BLaER1 (cell line): ENCODE results near the gene SLC19A1.

ENCODE experiments used
- H3K27ac ChIP-seq: shearing (Covaris generic); formaldehyde crosslinking; 2 replicates; pipeline ENCODE4 v1.8.1; 2022
- H3K27me3 ChIP-seq: shearing (Covaris generic); formaldehyde crosslinking; 2 replicates; pipeline ENCODE4 v1.8.1; 2022
- H3K36me3 ChIP-seq: shearing (Covaris generic); formaldehyde crosslinking; 2 replicates; pipeline ENCODE4 v1.8.1; 2022
- H3K4me1 ChIP-seq: shearing (Covaris generic); formaldehyde crosslinking; 2 replicates; pipeline ENCODE4 v1.8.1; 2022
- H3K4me2 ChIP-seq: shearing (Covaris generic); formaldehyde crosslinking; 2 replicates; pipeline ENCODE4 v1.8.1; 2022
- H3K4me3 ChIP-seq: shearing (Covaris generic); formaldehyde crosslinking; 2 replicates; pipeline ENCODE4 v1.8.1; 2022
- H3K9ac ChIP-seq: shearing (Covaris generic); formaldehyde crosslinking; 2 replicates; pipeline ENCODE4 v1.8.1; 2022
- H3K9me3 ChIP-seq: shearing (Covaris generic); formaldehyde crosslinking; 2 replicates; pipeline ENCODE4 v1.8.1; 2022
- H4K20me1 ChIP-seq: shearing (Covaris generic); formaldehyde crosslinking; 2 replicates; pipeline ENCODE4 v1.8.1; 2022
- Cebpa-rat ChIP-seq: shearing (Covaris generic); IDR thresholded peaks from 2 replicates; pipeline ENCODE4 v1.8.1; 2022

SLC19A1 gene

DNA sequence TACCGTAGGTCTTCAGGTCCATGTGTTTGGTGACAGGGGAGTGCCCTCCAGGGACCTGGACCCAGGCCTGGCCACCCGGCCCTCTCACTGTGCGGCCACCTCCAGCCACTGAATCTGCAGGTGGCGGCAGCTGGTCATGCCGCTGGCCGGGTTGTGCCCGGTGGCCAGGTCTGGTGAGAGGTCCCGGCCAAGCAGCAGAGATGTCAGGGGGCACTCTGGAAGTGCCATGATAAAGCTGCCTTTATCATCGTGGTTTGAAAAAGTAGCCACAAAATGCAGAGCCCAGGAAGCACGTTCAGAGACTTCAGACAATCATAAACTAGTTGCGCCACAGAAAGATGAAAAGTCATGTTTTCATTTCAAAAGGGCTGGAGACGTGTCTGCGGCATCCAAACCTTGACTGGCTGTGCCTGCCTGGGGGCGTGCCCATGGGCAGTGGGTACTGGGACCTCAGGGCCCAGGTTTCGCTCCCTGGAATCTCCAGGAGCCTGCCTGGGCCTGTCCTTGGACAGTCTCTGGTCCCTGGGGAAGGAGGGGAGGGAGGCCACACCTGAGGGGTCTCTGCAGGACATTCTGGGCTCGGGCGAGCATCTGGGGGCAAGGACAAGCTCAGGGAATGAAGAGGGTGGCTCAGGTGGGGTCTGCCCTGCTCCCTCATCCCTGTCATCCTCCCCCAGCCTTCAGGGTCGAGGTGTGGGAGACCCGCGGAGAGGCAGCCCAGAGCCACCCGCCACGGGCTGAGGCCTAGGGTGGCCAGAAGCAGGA, 92.4 kb downstream of the SLC19A1 start:
- H3K27ac ChIP-seq, result no peak overlapping the region

GRCh38 chr21:45448810-45449657, 93.2 kb downstream of the SLC19A1 start:
- Histone ChIP-seq H3K4me2 (no peak overlapping the region), H3K27ac (no peak overlapping the region)
- no peak for TF ChIP-seq Cebpa-rat

More for the DNA sequence above, 92.4 kb downstream of the SLC19A1 start:
- no peaks in the 10 kb centered on the region for H4K20me1 ChIP-seq
- peaks cover 18% of the 10 kb centered on the region for H3K9me3 ChIP-seq
- H3K4me3 ChIP-seq, result no peak overlapping the region
- no peak overlapping the region for H3K9ac ChIP-seq
- peaks cover 17% of the 10 kb centered on the region for H3K4me1 ChIP-seq
- no peaks in the 10 kb centered on the region for H3K36me3 ChIP-seq
- H3K27me3 ChIP-seq, result no peaks in the 10 kb centered on the region
- TF ChIP-seq Cebpa-rat, result no peak
- H3K4me2 ChIP-seq, result no peak overlapping the region

GRCh38 chr21:45448283-45448809, 93.9 kb downstream of the SLC19A1 start:
- no peak overlapping the region for H3K4me3 ChIP-seq
- no peak overlapping the region for H3K4me2 ChIP-seq
- no peaks in the 10 kb centered on the region for H4K20me1 ChIP-seq
- no peaks in the 10 kb centered on the region for H3K27me3 ChIP-seq
- H3K9ac ChIP-seq, result no peak overlapping the region
- peaks cover 18% of the 10 kb centered on the region for H3K9me3 ChIP-seq
- H3K27ac ChIP-seq, result no peak overlapping the region
- no peak for TF ChIP-seq Cebpa-rat
- H3K4me1 ChIP-seq, result peaks cover 29% of the 10 kb centered on the region
- no peaks in the 10 kb centered on the region for H3K36me3 ChIP-seq

More at GRCh38 chr21:45448810-45449657, 93.2 kb downstream of the SLC19A1 start:
- no peaks in the 10 kb centered on the region for H3K36me3 ChIP-seq
- no peaks in the 10 kb centered on the region for H3K27me3 ChIP-seq
- H3K4me3 ChIP-seq, result no peak overlapping the region
- peaks cover 22% of the 10 kb centered on the region for H3K4me1 ChIP-seq
- no peaks in the 10 kb centered on the region for H4K20me1 ChIP-seq
- H3K9ac ChIP-seq, result no peak overlapping the region
- peaks cover 18% of the 10 kb centered on the region for H3K9me3 ChIP-seq
